ENCODE results near the gene MED26.

DNA sequence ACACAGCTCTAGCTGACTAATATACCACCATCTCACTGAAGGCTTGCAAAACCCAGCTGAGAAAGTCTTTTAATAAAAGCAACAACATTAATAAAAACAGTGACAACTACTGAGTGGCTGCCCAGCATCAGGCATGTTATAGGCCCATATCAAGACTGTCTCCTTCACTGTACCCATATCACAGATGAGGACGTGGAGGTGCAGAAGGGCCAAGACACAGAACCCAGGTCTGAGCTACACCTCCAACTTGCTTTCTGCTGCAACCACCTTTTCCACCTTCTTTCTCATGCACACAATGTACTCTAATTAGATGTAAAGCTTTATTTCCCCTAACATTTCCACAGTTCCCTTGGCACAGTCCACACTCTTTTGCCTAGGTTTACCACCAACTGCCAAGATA, 10.7 kb upstream of the MED26 start:
- TF ChIP-seq POLR2A (IDR thresholded peaks at IDR 0.05; ENCODE audit: low read length) (no peak), GATA1 (IDR thresholded peaks at IDR 0.05; ENCODE audit: low read depth, low read length) (no peak)

Data from erythroblast (primary cell).